DMS79 (cell line): ENCODE results near the gene NECAB3.
"Not testable (repeated sequence)": the region's sequence is repeated elsewhere in the genome, so short reads cannot be mapped to it uniquely, and the experiment has no call there.

Experiments used
- DNase-seq: peaks from one replicate; lab custom pipeline; 2025; lab: John Stamatoyannopoulos, UW

The NECAB3 gene

DNA sequence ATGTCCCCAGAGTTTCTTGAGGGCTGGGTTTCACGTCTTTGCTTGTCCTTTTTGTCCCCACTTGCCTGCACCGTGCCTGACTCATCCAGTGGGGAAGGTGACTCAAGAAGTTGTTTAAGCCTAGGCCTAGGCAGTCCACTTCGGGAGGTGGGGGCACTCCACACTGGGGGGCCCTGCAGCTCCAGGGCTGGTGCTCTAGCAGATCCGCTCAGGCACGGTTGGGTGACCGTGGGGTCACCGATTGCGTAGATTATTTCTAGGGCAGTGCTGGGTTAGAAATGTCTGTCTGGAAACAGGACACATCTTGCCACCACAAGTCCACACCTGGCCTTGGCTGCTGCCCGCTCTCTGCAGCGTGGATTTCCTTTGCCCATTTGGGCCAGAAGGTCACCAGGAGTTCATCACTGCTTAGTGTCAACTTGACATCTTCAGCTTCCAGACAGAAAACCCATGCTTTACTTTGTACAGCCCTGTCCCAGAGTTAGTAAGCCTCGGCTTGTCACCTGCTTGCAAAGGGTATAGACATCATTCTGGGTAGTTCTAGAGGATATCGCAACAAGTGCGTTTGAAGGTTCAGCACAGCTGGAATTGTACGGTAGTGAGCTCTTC, 25.7 kb downstream of the NECAB3 start:
- no peak for DNase-seq

DNA sequence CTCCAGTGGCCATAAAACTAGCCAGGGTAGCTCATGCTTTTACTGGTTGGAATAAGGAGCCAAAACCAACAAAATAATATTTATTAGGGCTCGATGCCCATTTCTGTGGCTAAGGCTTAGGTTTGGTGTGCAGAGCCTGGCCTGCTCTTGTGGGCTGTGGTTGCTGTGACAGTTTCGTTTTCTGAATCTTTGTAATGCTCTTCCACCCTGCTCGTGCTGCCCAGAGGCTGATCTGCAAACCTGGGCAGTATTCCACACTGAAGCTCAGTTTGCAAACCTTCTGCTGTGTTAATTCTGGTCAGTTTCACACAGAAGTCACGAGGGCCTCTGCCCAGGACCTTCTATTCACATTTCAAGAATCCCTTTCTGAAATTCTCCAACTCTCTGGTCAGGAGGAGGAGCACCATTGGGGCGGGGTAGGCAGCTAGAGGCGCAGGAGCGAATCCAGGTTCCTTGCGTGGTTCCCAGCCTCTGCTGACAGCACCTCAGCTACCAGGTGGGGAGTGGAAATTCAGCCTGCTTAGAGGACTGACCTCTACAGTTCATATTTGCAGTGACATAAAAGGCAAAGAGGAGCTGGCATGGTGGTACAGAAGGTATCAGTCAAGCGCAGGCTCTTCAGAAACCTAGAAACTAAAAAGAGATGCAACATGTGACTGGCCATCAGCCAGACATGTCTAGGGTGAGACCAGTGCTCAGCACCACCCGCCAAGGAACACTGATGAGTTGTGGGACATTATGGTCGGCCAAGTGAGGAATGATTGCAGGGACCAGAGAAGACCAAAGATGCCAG, 26.4 kb downstream of the NECAB3 start:
- DNase-seq: no peak

DNA sequence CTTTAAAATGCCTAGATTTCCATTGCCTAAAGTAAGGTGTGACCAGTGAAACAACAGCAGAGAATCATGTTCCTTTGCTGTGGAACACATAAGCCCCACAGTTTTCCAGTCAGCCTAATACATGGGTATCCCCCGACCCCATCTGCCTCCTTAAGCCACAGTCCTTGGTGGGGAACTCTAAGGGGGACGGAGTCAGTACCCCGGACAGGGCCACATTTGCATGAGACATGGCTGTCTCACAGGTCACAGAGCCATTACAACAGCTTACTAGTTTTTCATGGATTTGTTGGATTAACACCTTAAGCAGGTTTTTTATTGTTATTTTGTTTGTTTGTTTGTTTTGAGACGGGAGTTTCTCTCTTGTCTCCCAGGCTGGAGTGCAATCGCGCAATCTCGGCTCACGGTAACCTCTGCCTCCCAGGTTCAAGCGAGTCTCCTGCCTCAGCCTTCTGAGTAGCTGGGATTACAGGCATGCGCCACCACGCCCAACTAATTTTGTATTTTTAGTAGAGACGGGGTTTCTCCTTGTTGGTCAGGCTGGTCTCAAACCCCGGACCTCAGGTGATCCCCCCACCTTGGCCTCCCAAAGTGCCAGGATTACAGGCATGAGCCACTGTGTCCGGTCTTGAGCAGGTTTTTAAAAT, 27.1 kb downstream of the NECAB3 start:
- not testable (repeated sequence) for DNase-seq

DNA sequence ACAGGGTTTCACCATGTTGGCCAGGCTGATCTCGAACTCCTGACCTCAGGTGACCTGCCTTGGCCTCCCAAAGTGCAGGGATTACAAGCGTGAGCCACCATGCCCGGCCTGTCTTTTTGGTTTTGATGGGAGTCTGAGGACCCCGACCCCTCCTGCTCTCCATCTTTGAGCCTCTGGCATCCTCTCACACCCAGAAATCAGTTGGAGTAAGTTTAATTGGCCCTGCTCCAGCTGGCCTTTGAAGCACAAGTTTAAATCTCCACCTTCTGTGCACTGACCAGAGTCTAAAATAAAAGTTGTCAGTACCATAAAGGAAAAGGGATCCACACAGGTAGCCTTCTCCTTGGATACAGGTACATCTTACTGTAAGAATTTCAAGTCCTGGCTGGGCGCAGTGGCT, 28.0 kb downstream of the NECAB3 start:
- DNase-seq: no peak

DNA sequence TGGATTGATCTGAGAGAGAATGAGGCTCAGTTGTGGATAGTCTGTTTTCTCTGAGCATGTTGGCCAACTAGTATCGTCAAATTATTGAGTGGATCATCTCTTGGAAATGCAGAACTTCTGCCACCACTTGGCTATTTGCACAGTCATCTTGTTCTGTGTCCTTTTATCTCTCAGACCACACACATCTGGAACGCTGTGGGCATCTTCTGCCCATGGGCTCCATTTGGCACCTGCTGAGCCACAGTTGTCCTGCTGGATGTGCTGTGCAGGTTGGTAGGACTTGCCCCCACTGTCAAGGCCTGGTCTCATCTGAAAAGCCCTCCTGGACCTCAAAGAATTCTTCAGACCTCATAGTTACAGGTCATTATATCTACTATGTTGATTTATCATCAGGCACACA, 28.8 kb downstream of the NECAB3 start:
- DNase-seq: no peak

DNA sequence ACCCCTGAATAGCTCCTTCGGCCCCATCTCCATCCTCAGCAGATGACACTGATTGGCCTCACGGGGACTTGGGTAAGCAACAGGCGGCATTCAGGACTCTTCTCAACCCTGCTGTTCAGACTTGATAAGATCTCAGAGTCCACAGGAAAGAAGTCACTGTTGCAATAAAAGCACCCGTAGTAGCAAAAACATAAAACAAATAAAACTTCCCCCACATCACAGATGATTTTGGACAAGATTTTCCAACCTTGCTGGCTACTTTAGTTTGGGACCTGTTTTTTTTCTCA, 29.2 kb downstream of the NECAB3 start:
- no peak for DNase-seq

DNA sequence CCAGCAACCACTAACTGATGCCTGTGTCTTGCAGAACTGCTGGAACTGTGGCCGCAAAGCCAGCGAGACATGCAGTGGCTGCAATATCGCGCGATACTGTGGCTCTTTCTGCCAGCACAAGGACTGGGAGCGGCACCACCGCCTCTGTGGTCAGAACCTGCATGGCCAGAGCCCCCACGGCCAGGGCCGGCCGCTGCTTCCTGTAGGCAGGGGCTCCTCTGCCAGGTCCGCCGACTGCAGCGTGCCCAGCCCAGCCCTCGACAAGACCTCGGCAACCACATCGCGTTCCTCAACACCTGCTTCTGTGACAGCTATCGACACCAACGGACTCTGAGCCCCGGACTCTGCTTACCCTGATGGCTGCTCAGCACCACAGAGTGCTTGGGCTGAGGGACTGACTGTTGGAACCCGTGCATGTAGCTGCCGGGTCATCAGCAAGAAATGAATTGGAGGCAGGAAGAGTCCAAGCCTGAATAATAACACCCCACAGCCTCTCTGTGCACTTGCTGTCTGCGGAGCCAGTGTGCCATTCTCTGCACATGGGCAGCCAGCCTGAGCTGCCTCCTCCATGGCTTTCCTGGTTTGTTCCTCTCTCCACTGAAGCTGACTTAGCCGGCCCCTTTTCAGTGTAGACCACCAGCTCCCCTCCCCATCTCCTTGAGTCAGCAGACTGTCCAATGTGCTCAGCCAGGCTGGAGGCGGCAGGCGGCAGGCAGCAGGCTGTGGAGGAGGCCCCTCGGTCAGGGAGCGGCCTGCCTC, 29.7 kb downstream of the NECAB3 start:
- no peak for DNase-seq

DNA sequence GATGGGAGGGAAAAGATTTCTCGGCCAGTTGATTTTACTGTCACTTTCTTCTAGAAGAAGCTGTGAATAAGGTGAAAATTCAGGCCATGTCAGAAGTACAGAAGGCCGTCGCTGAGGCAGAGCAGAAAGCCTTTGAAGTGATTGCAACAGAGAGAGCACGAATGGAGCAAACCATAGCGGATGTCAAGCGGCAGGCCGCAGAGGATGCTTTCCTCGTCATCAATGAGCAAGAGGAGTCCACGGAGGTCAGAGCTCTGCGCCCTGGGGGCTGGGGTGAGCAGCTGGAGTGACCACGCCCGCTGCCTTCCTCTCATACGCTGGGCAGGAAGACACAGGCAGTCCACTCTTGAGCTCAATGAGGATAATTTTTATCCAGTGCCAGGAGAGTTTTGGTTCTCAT, 33.9 kb downstream of the NECAB3 start:
- DNase-seq: no peak

DNA sequence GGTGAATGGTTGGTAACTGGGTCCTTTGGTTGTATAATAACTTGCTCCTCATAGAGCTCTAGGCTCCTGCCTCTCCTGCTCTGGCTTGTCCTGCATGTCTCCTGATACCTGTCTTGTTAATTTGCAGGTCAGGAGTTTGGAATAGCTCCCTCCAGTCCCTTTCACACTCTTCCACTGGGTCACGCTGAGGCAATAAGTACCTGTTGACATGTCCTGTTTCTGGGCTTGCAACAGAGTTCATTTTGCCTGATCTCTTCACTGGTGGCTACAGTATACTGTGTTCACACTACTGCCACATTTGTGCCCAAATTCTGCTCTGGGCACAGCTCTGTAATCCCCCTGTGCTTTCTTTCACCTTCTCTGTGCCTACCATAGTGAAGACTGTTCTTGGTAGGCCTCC, 37.5 kb downstream of the NECAB3 start:
- no peak for DNase-seq

DNA sequence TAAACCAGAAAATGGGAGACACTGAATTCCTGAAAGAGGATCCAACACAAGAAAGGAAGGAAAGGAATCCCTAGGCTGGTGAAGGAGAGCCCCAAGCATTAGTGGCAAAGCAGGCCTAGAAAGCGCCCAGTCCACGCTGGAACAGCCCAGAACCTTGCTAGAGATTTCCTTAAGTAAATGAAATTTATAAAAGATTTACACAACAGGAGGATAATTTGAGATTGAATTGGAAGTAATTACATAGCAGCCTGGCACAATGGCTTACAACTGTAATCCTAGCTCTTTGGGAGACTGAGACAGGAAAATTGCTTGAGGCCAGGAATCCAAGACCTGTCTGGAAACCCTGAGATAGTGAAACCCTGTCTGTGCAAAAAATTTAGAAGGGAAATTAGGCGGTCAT, 38.9 kb downstream of the NECAB3 start:
- DNase-seq: no peak

DNA sequence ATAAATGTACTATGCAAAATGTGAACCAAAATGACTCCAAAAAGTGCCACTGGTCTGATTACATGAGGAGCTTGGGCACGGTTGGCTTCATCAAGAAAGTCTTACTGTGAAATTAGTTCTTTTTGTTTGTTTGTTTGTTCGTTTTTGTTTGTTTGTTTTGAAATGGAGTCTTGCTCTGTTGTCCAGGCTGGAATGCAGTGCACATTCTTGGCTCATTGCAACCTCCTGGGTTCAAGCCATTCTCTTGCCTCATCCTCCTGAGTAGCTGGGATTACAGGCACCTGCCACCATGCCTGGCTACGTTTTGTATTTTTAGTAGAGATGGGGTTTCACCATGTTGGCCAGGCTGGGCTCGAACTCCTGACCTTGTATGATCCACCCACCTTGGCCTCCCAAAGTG, 42.3 kb downstream of the NECAB3 start:
- not testable (repeated sequence) for DNase-seq

DNA sequence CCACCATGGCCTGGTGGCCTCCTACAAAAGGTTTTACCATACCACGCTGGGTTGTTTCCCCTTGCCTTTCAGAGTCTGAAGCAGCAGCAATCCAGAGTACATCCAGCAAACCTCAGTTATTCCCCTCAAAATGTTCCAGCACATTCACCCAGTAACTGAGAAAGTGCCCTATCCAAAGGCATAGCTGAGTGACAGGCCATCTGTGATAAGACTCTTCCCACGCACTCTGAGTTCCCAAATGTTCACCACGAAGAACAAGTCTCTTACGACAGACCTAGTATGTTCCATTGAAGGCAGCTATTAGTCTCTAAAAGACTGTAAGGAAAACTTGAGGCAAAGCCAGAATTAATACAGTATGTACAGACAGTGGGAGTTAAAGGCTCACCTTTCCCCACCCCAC, 43.7 kb downstream of the NECAB3 start:
- DNase-seq: no peak

DNA sequence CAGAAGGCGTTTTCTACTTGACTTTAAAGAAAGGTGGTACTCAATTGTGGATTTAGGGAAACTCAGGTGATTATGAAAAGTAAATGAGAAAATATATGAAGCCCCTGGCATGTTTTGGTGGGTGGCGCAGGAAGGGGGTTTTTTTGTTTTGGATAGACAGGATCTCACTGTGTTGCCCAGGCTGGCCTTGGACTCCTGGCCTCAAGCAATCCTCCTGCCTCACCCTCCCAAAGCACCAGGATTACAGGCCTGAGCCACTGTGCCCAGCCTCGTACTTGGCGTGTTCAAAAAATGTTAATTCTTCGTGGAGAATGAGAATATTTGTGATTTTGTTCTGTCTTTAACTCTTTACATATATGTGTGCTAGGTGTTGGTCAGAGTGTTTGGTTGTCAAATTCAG, 44.2 kb downstream of the NECAB3 start:
- DNase-seq: no peak

DNA sequence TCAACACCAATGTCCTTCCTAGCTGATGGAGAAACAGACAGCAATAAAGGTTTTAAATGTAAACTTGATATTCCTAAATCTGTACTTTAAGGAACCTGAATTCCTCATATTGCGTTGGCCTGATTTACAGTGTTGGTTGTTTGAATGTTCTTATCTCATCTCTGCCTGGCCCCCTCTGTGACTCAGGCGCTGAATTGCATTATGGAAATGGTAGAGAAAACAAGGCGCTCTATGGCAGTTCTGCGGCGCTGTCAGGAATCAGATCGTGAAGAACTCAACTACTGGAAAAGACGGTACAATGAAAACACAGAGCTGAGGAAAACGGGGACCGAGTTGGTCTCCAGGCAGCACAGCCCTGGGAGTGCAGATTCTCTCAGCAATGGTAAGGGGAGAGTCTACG, 44.7 kb downstream of the NECAB3 start:
- no peak for DNase-seq

DNA sequence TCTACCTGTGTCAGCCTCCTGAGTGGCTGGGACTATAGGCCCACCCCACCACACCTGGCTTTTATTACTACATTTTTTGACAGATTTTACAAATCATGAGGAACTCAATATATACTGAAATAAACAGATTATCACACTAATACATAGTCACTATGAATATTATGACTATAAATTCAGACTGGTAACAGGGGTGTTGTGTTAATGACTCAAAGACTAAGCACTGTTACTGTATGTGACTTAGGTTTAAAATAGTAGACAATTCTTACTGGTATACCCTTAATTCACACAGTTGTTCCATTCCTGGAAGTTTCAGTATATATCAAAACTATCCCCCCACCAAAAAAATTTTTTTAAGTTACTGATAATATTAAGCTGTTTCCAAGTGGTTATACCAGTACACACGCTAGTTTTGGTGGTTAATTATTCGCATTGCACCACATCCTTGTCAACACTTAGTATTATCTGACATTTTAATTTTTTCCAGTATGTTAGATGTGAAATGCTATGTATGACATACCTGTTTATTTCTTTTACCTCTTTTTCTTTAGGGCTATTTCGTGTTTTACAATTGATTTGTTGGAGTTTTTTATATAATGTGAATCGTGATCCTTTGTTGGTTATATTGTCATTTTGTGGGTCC, 46.5 kb downstream of the NECAB3 start:
- no peak for DNase-seq

DNA sequence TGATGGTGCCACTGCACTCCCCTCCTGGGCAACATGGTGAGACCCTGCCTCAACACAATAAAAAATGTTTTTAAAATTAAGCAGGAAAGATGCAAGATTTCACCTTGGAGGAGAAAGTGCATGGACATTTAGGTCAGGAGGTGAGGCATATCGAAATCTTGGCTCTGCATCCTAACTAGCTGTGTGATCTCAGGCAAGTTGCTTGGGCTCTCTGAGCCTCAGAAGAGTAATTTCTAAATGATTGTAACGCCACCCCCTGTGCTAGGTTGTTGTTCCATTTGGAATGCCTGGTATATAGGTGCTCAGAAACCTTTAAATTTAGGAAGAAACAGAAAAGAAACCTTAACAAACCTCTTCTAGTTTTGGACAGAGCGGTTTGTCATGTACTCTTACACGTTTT, 48.0 kb downstream of the NECAB3 start:
- no peak for DNase-seq

DNA sequence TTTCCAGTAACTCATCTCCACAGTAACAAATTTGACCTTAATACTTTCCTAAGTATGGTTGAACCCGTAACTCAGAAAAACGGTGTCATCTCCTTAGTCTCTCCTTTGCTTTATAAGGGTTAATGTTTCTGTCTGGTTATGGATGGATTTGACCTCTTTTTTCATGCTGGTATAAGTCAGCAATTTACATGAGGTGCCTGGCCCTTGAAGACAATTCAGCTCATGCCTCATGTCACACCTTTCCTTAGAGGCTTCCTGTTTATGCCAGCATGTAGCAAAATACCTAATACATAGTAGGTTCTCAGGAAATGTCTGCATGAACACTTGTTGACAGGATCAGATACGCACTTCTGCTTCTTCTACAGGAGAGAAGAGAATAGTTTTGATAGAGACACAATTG, 49.8 kb downstream of the NECAB3 start:
- no peak for DNase-seq

DNA sequence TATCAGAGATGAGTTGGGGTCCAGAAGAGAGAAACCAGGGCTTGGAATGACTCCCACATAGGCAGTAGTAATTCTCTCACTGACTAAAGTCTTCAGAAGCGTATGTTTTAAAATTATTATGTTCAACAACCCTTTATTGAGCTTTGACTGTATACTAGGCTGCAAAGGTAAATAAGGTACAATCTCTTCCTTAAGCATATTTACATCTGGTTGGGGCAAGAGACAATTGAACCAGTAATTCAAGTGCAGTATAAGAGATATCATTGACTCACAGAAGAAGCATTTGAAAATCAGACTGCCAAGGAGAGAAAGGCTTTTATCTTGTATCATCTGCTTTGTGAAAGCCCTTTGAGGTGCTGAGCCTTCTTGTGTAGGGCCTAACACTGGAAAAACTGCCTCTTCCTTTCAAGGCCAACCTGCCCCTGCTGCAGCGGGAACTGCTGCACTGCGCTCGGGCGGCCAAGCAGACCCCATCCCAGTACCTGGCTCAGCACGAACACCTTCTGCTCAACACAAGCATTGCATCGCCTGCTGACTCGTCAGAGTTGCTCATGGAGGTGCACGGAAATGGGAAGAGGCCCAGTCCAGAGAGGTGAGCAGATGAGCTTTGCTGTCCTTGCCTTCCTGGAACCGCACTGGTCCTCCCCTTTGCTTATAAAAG, 51.4 kb downstream of the NECAB3 start:
- DNase-seq: no peak

DNA sequence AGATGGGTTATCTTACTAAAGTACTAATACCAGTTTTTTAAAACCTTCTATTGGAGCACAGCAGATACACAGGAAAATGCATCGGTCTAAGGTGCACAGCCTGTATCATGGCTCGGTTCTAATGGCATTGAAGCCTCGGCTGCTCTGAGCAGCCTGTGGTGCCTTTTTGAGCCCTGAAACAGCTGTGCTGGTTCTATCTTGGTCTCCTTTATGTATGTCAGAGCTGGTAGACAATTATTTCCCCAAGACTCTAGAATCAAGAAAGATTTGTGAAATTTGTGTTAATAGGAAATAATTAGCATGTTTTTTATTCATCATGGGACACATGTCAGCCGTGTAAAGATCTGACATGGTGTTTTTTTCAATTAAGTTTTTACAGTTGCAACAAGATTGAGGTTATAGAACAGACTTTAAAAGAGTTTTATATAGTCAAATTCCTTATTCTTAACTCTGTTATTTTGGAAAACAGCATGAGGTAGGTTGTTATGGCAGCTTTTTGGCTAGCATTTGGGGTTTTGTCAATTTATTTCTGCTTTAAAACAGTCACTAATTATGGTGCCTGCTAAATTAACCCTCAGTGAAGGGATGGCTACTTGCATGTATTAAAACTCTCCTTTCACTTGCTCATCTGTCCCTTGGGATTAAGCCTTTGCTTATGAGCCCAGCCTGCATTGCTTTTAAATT, 52.4 kb downstream of the NECAB3 start:
- no peak for DNase-seq

DNA sequence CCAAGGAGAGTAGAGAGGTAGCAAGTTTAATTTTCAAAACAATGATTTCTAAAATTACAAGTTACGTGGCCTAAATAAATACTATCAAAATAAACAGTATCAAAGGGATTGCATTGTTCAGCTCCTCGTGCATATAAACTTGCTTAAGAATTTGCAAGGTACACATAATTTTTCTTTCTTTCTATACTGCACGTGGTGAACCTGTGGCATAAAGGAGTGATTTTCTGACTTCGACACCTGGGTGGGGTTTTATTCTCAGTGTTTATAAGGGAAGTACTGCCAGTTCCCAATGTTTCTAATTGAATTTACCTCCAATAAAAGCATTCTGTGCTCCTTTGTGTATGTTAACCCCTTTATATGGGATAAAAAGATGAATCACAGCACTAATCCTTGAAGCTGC, 62.2 kb downstream of the NECAB3 start:
- DNase-seq: no peak

DNA sequence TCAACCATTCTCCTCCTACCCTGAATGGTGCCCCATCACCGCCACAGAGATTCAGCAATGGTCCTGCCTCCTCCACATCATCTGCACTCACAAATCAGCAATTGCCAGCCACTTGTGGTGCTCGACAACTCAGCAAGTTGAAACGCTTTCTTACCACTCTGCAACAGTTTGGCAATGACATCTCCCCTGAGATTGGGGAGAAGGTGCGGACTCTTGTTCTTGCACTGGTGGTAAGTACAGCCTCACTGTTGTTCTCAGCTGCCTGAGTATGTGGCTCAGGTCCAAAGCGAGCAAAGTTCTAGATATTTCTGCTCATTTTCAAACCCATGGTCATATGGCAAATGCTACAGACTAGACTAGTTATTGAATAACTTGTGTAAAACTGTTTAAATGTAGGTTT, 63.1 kb downstream of the NECAB3 start:
- DNase-seq: no peak
